NCI-H82 treated with DMSO at 0.1 percent for 48 hours (cell line): ENCODE results near the gene HS3ST2.

Source experiments
- DNase-seq: peaks from one replicate; lab custom pipeline; 2025; ENCODE audit not compliant: unreplicated experiment; lab: John Stamatoyannopoulos, UW

Gene HS3ST2

DNA sequence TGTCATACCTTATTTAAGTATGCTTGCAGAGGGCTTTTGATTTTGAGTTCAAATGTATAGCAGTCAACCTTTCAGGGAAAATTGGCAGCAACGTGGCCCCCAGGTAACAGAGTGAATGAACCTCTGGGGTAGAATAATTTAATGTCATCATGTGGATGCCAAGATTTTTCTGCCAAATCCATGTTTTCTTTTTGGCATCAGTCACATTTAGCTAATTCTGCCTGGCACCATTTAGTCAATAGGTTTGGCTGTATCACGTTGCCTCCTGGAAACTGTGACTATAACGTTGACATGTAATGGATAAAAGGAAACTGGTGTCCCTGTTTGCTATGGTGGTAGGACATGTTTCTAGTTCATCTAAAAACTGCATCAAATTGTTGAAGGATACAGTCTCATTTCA, 115.5 kb downstream of the HS3ST2 start:
- DNase-seq, result no peak

DNA sequence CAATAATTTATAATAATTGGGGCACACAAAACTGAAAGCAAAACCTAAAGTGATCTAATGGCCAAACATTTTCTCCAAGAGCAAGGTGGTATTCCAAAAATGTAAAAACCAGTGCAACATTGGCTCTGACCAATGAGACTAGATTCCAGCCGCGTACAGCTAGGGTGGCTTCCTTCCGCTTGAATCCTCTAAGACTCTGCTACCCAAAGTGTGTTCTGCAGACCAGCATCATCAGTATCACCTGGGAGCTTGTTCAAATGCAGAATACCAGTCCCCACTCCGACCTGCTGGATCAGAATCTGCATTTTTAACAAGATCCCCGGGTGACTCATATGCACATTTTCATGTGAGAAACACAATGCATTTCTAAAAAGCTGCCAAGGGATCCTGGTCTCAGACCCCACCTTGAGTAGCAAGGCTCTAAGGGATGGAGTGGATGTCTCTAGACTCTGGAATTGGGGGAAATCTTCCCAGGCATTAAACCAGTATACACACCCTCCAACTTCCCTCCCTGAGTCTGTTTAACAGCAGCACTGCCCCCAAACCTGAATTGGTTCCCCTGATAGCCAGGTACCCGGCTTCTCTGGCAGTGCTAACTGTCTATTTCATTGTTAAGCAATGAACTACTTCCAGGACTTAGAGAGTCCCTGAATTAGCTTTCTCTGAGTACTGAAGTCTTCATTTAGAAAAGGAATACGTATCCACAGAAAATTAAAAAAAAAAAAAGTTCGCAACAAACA, 118.2 kb downstream of the HS3ST2 start:
- DNase-seq, result no peak

DNA sequence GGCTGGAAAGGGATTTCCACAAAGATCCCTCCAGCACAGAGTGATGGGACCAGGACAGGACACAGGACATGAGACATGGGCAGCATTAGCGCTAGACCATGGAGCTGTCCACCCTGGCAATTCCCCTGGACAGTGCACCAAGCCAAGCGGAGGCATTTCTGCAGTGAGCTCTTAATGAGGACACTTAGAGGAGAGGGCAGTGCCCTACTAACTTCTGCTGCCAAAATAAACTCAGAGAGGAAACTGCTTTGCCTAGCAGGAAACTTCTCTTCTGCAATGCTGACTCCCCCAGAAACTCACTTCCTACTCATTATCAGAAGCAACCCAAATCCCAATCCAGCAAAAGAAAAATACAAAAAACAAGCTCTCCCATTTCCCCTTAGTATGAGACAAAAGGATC, 119.2 kb downstream of the HS3ST2 start:
- DNase-seq, result no peak

DNA sequence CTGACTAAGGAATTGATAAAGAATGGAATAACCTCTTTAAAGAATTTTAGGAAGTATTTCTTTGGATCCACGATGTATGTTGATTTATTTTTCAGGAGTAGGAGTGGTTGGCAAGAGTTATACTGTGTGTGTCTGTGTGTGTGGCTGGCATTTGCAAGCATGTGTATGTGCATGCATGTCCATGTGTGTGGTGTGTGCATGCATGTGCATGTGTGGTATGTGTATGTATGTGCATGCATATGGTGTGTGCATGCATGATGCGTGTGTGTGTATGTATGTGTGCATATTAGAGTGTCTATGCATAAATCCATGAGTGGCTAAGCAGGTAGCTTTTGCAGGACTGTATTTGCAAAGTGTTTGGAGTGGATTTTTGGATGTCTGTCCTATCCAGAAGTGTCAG, 120.8 kb downstream of the HS3ST2 start:
- DNase-seq, result no peak

DNA sequence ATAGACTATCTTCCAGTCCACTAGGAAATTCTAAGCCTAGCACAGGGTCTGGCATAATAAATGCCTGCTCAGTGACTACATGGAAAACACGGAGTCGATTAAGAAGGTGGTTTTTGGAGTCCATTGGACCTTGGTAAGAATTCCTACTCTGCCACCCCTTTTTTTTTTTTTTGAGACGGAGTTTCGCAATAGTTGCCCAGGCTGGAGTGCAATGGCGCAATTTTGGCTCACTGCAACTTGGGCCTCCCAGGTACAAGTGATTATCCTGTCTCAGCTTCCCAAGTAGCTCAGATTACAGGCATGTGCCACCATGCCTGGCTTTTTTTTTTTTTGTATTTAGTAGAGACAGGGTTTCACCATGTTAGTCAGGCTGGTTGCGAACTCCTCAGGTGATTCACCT, 123.2 kb downstream of the HS3ST2 start:
- no peak for DNase-seq

DNA sequence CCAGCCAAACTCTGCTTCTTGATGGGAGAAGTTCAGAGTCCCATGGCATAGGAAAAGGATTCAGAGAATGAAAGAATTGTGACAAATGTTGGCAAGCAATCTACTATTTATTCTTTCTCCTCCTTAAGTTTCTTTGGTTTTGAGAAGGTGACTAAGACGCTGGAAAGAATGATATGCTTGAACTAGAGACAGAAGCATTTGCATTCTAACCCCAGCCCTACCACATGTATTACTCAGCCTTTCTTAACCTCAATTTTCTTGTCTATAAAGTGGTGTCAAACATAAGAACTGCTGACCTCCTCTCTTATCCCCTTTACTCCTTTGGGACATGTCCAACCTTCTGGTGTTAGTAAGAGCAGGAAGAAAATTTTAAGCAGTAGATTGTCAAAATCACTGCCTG, 124.7 kb downstream of the HS3ST2 start:
- no peak for DNase-seq

DNA sequence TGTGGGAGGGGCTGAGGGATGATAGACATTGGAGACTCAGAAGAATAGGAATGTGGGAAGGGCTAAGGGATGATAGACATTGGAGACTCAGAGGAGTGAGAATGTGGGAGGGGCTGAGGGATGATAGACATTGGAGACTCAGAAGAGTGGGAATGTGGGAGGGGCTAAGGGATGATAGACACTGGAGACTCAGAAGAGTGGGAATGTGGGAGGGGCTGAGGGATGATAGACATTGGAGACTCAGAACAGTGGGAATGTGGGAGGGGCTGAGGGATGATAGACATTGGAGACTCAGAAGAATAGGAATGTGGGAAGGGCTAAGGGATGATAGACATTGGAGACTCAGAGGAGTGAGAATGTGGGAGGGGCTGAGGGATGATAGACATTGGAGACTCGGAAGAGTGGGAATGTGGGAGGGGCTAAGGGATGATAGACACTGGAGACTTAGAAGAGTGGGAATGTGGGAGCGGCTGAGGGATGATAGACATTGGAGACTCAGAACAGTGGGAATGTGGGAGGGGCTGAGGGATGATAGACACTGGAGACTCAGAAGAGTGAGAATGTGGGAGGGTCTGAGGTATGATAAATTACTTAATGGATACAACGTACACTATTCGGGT, 125.9 kb downstream of the HS3ST2 start:
- DNase-seq, result peak; percentile 11

DNA sequence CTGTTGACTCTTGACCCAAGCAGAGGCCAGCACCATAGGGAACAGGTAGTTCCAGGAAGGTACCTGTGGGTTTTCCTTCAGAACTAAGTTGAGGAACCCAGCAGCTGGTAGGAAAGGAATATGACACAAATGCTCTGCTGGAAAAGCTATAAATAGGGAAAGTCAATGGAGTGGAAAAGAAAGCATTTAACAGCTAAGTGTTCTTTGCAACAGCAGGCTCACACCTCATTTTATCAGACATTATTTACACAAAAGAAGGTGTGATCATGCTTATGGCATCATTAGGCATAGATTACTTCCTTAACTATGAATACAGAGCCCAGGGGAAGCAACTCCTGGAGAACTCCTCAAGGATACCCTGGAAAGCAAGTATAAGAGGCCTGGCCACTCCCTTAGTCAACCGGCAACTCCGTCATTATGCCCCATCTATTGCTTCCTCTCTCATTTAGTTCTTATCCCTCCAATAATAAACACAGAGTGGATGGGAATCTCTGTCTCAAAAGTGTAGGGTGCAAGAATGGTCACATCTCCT, 128.1 kb downstream of the HS3ST2 start:
- no peak for DNase-seq

DNA sequence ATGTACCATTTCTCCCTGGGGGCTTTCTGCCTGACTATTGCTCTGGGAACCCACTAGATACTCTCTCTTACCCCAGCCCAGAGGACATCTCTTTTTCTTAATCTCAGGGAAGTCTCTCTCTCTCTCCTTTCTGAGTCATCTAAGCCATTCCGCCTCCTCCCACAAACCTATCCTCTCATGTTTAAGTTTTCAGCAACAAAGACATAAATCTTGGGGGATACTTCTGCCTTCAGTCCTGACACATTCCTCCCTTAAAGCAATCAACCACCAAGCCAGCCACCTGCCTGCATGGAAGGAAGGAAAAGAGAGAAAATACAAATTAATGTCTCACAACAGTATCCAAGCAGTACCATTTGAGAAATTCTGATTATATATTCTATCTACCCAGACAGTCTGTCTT, 128.8 kb downstream of the HS3ST2 start:
- no peak for DNase-seq

DNA sequence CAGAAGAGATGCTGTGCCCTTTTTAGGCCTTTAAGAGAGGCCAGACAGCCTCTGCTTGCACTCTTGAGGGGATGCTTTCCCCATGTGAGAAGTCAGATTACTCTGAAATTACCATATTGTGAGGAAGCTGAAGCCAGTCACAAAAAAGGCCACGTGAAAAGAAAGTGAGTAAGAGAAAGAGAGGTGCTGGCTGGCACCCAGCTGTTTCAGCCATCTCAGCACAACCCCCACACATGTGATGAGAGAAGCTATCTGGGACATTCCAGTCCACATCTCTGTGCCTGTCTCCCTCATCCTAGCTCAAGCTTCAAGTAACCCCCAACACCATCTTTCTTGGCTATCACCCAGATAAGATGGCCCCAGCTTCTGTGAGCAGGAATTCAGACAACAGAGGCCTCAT, 131.4 kb downstream of the HS3ST2 start:
- DNase-seq, result no peak

DNA sequence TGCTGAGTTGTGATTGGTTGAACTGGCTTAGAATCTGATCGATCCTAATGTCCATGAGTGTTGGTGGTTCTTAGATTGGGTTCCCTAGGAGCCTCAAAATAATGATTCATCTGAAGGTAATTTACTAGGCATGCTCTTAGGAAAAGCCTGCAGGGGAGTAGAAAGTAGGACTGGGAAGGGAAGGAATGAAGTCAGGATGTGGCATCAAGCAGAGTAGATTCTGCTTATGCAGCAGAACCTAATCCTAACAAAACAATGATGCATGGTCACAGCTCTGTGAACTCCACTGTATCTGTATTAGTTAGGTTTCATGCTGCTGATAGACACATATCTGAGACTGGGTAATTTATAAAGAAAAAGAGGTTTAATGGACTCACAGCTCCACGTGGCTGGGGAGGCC, 132.5 kb downstream of the HS3ST2 start:
- no peak for DNase-seq

DNA sequence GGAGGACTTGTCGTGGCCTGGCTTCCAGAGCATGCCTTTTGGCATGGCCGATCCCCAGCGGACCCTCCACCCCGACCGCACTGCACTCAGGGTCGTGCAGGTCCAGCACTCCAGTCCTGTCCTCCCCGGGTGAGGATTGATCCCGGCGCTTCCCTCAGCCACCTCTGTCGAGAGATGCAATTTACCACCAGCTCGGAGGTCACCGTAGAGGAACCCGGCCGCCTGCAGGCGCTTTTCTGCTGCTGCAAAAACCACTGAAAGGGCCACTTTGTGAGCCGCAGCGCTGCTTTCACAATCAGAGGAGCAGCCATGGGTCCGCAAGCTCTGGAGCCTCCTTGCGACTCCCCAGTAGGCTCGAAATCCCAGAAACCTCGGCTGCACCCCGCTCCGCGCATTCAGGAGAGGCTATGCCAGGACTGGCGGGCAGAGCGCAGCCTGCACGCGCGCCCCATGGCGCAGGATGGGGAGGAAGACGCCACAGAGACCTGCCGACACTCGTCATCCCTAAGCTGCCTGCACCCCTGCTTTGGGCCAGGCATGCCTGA, 134.2 kb downstream of the HS3ST2 start:
- DNase-seq, result no peak

DNA sequence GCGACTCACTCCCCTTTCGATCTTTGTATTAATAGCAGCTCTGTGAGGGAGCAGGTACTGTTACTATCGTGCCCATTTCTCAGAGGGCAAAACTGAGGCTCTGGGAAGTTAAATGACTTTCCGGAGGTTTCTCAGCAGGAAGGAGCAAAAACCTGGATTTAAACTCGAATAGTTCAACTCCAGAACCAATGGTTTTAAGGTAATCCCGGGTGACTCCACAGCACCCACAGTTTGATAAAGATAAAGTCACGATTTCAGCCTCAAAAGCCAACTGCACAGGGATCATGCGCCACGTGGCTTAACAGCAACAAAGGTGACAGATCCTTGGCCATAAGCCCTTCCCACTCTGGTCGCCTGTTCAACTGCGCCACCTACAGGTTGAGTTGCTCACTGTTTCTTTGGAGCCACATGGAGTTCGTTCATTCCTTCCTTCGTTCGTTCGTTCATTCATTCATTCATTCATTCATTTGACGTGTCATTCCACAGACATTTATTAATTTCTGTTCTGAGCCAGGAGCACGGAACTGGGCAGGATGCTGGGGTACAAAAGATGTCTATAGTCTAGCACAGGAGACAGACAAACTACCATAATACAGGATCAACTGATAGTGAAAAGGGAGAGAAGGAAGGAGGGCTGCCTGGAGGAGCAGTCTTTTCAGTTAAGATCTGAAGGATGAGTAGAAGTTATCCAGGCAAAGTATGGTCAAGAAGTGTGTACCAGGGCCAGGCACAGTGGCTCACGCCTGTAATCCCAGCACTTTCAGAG, 134.8 kb downstream of the HS3ST2 start:
- peak; percentile 45 for DNase-seq

DNA sequence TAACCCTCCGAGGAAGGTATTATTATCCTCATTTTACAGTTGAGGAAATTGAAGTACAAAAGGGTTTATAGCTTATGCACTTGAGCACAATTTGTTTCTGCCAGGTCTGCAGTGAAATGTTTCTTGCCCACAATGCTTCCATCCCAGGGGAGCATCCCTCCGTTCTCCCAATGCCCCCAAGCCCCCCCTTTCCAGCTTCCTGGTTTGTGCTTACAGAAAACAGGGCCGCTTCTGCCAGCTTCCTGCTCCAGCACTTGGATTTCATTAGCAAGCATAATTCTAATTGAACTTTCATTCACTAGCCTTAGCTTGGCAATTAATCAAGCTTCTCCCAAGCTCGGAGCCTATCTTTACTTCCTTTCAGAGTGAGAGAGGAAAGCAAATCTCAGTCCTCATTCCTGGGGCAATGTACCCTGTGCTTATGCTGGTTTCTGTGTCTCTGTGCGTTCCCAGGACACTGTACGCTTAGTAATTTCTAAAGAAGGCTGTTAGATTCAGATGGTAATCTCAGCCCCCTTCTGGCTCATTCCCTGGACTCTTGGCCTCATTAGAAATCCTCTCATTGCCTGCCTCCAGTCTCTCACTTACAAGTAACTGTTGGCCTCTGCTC, 141.6 kb downstream of the HS3ST2 start:
- DNase-seq, result no peak

DNA sequence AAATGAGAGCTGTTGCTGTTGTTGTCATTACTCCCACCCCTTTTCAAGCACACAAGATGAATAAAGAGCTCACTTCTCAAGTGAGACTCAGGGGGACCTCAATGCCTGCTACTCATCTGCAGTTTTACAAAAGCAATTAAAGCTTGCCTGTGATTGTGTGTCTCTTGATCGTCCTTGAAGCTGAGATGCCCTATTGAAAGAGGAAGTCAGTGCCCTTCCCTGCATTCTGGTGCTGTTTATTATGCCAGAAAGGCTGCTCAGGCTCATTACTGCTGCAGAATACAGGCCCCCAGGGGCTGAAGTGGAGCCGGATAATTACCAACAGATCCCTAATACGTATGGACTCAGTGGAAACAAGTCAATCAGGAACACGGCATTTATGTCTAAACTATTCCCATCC, 147.2 kb downstream of the HS3ST2 start:
- no peak for DNase-seq

DNA sequence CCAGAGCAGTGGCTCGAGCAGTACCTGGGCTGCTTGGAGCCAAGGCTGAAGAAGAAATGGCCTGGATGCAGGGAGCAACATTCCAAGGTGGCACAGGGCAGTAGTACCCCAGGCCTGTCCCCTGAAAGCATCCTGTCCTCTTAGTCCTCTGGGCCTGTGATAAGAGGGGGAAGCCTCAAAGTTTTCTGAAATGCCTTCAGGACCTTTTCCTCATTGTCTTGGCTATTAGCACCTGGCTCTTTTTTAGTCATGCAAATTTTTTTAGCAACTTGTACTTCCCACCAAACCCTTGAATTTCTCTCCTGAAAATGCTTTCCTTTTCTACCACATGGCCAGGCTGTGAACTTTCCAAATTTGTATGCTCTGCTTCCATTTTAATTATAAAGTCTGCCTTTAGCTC, 148.9 kb downstream of the HS3ST2 start:
- DNase-seq, result no peak
